Measurements from ENCODE around the gene NR5A2.
A peak's percentile ranks its signal among the peaks of the same experiment; 100 is the strongest.
"Not testable (repeated sequence)": the region's sequence is repeated elsewhere in the genome, so short reads cannot be mapped to it uniquely, and the experiment has no call there.

The NR5A2 gene

GRCh38 chr1:200166411-200166810 is 138.9 kb downstream of the NR5A2 start:
- no peak for DNase-seq

DNA sequence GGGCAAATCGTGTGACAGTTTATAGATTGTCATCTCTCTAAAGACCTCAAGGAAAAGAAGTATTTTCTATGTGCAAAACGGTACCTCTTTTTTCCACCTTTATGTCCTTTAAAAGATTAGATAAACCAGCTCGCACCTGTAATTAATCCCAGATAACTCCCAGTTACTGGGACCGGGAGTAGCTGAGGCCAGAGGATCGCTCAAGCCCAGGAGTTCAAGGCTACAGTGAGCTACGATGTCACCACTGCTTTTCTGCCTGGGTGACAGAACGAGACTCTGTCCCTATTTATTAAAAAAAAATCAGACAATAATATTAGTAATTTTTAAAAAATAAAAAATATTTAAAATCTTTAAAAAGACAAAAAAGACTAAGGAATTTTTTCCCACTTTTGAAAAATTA is 141.4 kb downstream of the NR5A2 start:
- no peak for DNase-seq

- no peak for DNase-seq
Measured at GRCh38 chr1:200172311-200172710, 144.8 kb downstream of the NR5A2 start.

GRCh38 chr1:200173097-200173618 is 145.6 kb downstream of the NR5A2 start:
- no peak for DNase-seq

- no peak for DNase-seq
Measured at GRCh38 chr1:200174525-200175295, 147.2 kb downstream of the NR5A2 start.

- DNase-seq, result no peak
Measured at GRCh38 chr1:200176181-200176580, 148.7 kb downstream of the NR5A2 start.

- DNase-seq, result no peak
Measured at GRCh38 chr1:200176798-200177197, 149.3 kb downstream of the NR5A2 start.

GRCh38 chr1:200178340-200178739 is 150.8 kb downstream of the NR5A2 start:
- DNase-seq, result no peak

DNA sequence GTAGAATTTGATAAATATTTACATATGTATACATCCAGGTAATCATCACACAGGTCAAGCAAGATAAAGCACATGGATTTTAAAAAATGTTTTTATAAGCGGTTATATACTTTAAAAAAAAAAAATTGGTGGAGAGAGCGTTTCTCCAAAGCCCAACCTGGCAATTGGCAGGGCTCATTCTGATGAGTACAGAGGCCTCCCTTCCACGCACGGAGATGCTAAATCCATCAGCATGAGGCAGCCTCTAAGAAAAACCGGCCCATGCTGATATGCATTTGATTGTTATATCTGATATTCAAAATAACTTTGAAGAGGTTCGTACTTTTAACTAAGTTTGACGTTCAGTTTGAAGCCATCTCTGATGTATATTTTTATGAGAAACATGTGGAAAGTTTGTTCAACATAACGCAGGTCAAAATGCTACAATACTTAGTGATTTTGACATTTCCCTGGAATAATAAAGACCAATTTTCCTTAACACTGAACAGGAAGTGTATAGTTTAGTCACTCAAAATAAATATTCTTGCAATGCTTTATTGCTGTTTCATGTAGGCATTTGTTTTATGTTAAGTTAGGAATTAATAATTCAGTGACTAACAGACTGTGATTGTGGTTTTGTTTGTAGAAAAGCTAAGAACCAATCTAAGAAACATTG is 151.7 kb downstream of the NR5A2 start:
- DNase-seq, result no peak

- no peak for DNase-seq
Measured at GRCh38 chr1:200179781-200180160, 152.3 kb downstream of the NR5A2 start.

GRCh38 chr1:200180821-200181220 is 153.3 kb downstream of the NR5A2 start:
- DNase-seq, result no peak

GRCh38 chr1:200181861-200182260 is 154.4 kb downstream of the NR5A2 start:
- no peak for DNase-seq

GRCh38 chr1:200182701-200183100 is 155.2 kb downstream of the NR5A2 start:
- DNase-seq, result no peak

GRCh38 chr1:200183637-200184036 is 156.1 kb downstream of the NR5A2 start:
- no peak for DNase-seq

GRCh38 chr1:200184196-200184595 is 156.7 kb downstream of the NR5A2 start:
- DNase-seq, result peak; percentile 75

DNA sequence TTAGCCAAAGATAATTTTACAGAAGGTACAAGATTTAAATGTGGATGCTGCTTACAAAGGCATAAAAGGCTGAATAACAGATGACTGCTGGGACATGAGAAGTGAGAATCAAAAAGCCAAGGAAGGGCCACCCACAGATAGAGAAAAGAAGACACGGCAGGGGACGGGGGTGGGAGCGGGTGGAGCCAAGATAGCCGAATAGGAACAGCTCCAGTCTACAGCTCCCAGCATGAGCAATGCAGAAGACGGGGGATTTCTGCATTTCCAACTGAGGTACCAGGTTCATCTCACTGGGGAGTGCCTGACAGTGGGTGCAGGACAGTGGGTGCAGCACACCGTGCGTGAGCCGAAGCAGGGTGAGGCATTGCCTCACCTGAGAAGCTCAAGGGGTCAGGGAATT is 157.7 kb downstream of the NR5A2 start:
- not testable (repeated sequence) for DNase-seq

DNA sequence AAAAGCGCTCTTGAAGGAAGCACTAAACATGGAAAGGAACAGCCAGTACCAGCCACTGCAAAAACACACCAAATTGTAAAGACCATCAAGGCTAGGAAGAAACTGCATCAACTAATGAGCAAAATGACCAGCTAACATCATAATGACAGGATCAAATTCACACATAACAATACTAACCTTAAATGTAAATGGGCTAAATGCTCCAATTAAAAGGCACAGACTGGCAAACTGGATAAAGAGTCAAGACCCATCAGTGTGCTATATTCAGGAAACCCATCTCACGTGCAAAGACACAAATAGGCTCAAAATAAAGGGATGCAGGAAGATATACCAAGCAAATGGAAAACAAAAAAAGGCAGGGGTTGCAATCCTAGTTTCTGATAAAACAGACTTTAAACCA is 159.8 kb downstream of the NR5A2 start:
- not testable (repeated sequence) for DNase-seq

GRCh38 chr1:200191993-200192392 is 164.5 kb downstream of the NR5A2 start:
- no peak for DNase-seq

DNA sequence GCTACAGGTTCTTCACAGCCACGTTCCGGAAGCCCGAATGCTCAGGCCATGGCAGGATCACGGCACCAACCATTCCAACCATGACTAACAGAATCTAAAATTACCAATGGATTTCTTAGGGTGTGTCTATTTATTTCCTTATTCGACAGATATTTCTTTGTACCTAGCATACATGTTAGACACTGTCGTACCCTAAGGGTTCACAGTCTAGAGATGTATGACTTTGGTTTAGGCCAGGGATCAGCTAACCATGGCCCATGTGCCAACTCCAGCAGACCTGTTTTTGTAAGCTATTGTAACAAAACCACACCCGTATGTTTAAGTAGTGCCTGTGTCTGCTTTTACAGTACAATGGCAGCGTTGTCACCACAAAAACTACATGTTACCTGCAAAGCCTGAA is 167.0 kb downstream of the NR5A2 start:
- no peak for DNase-seq

- DNase-seq, result peak; percentile 53
Measured at GRCh38 chr1:200198236-200198635, 170.7 kb downstream of the NR5A2 start.

DNA sequence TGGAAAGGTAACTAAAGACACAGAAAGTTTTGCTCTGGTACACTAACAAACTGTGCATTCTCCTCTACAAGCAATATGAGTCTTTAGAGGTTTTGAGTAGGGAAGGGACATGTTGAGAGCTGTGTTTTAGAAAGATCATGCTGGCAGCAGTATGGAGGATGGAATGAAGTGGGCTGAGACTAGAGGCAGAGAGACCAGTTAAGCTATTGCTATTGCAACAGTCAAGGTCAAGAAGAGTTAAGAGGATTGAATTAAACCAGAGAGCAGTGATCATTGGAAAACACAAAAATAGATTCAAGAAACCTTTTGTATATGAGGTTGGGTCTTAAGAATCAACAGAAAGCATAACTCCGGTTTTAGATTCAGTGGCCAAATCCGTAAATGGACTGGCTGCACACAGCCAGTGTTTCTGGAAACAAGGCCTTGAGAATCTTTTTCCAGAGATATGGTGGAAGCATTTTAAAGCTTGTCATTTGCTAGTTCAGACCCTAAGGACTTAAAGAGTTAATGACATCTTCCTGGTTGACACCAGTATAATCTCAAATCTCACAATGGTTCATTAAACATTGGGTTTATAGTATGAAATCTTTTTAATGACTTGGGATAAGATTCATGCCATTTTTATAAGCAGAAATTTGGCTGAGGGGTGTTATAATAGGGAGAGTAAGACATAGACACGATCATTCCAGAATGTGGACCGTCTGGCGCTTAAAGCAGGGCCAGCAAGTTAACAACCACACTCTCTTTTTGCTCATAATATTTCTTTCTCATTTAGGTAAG is 177.9 kb downstream of the NR5A2 start:
- DNase-seq, result no peak

GRCh38 chr1:200206340-200206739 is 178.8 kb downstream of the NR5A2 start:
- no peak for DNase-seq

- no peak for DNase-seq
Measured at GRCh38 chr1:200206761-200207160, 179.3 kb downstream of the NR5A2 start.

GRCh38 chr1:200207711-200208126 is 180.2 kb downstream of the NR5A2 start:
- no peak for DNase-seq
